ENCODE measurements around the gene SASS6.

The SASS6 gene

DNA sequence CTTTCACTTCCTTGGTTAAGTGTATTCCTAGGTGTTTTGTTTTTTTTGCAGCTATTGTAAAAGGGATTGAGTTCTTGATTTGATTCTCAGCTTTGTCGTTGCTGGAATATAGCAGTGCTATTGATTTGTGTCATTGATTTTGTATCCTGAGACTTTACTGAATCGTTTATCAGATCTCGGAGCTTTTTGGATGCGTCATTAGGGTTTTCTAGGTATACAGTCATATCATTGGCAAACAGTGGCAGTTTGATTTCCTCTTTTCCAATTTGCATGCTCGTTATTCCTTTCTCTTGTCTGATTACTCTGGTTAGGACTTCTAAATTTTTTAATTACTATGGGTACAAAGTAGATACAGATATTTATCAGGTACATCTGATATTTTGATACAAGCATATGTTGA is 87.5 kb downstream of the SASS6 start:
- no peak for DNase-seq
- no peak for TF ChIP-seq GATA1 (IDR thresholded peaks at IDR 0.05; ENCODE audit: low read depth, low read length)
- no peak for TF ChIP-seq POLR2A (IDR thresholded peaks at IDR 0.05; ENCODE audit: low read length)

DNA sequence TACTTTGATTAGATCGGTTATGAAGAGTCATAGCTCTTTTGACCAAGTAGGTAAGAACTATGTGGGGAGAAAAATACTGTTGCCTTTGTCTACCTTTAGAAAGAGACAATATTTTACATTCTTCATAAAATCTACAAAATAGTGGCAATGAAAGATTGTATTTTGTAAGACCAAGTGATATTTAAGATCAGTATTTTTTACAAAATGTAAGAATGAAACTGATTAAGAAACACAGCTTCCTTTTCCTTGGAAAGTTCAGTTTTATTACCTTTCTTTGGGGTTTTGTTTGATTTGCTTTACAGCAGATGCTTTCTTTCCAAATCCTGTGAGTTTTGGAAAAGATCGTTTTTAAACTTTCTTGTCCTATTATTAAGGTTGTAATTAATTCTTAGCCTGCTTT is 93.1 kb downstream of the SASS6 start:
- TF ChIP-seq POLR2A (IDR thresholded peaks at IDR 0.05; ENCODE audit: low read length) = no peak
- no peak for TF ChIP-seq GATA1 (IDR thresholded peaks at IDR 0.05; ENCODE audit: low read depth, low read length)
- DNase-seq = peak in 1 of 2 experiments; percentile 43

DNA sequence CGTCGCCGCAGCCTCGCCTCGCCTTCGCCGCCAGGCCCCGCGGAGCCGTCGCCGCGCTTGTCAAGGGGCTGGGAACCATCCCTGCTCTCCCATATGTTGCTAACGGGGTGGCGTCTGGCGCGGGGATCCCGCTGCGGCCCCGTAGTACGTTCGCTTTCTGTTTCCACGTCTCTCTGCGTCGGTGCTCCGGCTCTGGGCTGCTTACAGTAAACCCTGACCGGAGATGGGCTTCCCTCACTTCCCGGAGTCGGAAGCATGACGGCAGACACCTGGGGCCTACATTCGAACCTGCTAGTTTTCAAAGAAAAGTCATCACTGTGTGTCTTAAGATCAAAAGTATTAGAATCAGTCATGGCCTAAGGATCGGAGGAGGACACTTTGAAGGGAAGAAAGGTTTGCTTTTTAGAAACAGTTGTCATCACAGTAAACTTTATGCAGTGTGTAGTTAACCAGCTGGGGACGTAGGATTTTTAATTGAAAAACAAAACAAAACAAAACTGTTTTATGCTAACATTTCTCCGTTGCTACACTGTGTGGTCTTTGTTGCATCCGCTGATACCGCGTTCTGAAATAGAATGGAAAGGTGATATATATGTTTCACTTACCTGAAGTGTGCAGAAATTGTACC is 94.0 kb downstream of the SASS6 start:
- TF ChIP-seq GATA1 (IDR thresholded peaks at IDR 0.05; ENCODE audit: low read depth, low read length) = no peak
- no peak for TF ChIP-seq POLR2A (IDR thresholded peaks at IDR 0.05; ENCODE audit: low read length)
- peak; percentile 81 to 88 for DNase-seq

DNA sequence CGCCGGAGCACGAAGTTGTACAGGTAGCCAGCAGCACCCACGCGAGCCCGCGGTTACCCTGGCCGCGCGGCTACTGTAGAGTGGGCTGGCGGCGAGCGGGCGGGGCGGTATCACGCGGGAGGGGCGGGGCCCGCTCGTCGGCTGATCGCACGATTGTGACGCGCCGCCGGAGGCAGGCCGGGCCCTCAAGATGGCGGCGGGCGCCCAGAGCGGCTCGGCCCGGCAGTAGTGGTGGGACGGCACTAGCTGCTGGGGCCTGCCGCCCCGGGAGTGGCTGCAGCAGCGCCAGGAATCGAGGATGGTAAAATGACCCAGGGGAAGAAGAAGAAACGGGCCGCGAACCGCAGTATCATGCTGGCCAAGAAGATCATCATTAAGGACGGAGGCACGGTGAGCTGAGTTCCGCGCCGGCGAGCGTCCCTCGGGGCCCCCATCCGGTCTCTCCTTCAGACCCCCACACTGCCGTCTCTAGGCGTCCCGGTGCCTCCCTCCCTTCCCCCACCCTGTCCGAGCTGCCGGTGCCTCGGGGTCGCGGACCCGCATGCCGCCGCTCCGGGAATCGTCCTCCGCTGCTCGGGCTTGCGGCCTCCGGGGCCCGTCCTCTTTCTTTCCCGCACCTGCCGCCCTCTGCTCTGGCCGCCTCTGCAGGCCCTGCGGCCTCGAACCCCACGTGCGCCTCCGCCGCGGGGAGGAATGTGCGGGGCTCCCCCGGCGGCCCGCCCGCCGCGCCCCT is 94.6 kb downstream of the SASS6 start:
- TF ChIP-seq GATA1 (IDR thresholded peaks at IDR 0.05; ENCODE audit: low read depth, low read length) = no peak
- peak; percentile 98 for TF ChIP-seq POLR2A (IDR thresholded peaks at IDR 0.05; ENCODE audit: low read length)
- peak; percentile 94 to 97 for DNase-seq

- no peak for DNase-seq
- no peak for TF ChIP-seq POLR2A (IDR thresholded peaks at IDR 0.05; ENCODE audit: low read length)
- TF ChIP-seq GATA1 (IDR thresholded peaks at IDR 0.05; ENCODE audit: low read depth, low read length) = no peak
Measured at GRCh38 chr1:100037656-100037926, 95.1 kb downstream of the SASS6 start.

DNA sequence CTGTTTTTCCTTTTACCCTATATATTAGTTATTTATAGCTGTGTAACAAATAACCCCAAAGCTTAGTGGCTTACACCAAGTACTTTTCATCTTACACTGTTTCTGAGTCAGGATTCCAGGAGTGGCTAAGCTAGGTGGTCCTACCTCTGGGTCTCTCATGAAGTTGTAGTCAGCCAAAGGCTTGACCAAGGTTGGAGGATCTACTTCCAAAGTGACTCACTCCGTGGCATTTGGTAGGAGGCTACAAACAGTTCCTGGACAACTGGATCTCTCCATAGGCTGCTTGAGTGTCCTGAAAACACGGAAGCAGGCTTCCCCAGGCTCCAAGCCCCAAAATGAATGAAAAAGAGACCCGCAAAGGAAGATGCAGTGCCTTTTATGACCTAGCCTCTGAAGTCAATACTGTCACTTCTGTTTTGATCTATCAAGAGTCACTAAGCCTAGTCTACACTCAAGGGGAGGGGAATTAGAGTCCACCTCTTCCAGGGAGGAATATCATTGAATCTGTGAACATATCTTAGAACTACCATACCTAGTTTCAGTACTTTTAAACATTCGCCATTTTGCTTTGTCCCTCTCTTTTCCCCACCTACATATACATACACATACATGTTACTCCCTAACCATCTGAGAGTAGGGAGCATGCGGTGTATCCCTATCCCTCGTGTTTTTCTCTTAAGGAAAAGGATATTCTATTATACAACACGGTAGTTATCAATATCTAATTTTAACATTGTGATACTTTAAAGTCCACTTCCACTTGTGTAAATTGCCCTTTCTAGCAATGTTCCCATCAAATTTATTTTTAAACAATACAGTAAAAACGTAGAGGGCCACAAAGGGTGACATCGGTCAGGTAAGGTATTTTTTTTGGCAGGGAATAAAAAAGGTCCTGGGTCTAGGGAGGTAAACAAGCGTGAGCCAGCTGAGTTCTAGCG is 95.7 kb downstream of the SASS6 start:
- TF ChIP-seq POLR2A (IDR thresholded peaks at IDR 0.05; ENCODE audit: low read length) (no peak), GATA1 (IDR thresholded peaks at IDR 0.05; ENCODE audit: low read depth, low read length) (no peak)
- peak; percentile 54 to 65 for DNase-seq

GRCh38 chr1:100035214-100035613 is 97.5 kb downstream of the SASS6 start:
- DNase-seq = no peak
- no peak for TF ChIP-seq POLR2A (IDR thresholded peaks at IDR 0.05; ENCODE audit: low read length)
- no peak for TF ChIP-seq GATA1 (IDR thresholded peaks at IDR 0.05; ENCODE audit: low read depth, low read length)

- peak; percentile 51 to 52 for DNase-seq
- no peak for TF ChIP-seq GATA1 (IDR thresholded peaks at IDR 0.05; ENCODE audit: low read depth, low read length)
- no peak for TF ChIP-seq POLR2A (IDR thresholded peaks at IDR 0.05; ENCODE audit: low read length)
Measured at GRCh38 chr1:100034470-100034869, 98.3 kb downstream of the SASS6 start.

Measured in erythroblast (primary cell).